Measurements from ENCODE around the gene EVA1C.

The EVA1C gene

GRCh38 chr21:32532636-32533035 lies 120.1 kb downstream of the EVA1C start:
- TF ChIP-seq CTCF (IDR thresholded peaks at IDR 0.05; ENCODE audit: insufficient read depth, low read depth, low read length, missing control alignments) = no peak
- H3K4me3 ChIP-seq (ENCODE audit: low read depth, low read length) = no peak overlapping the region
- no peak for DNase-seq (ENCODE audit: low read depth)

GRCh38 chr21:32533053-32533452 lies 120.5 kb downstream of the EVA1C start:
- no peak for TF ChIP-seq CTCF (IDR thresholded peaks at IDR 0.05; ENCODE audit: insufficient read depth, low read depth, low read length, missing control alignments)
- H3K4me3 ChIP-seq (ENCODE audit: low read depth, low read length) = no peak overlapping the region
- no peak for DNase-seq (ENCODE audit: low read depth)

- no peak for DNase-seq (ENCODE audit: low read depth)
- TF ChIP-seq CTCF (IDR thresholded peaks at IDR 0.05; ENCODE audit: insufficient read depth, low read depth, low read length, missing control alignments) = no peak
- no peak overlapping the region for H3K4me3 ChIP-seq (ENCODE audit: low read depth, low read length)
Observed at GRCh38 chr21:32533611-32534010, 121.1 kb downstream of the EVA1C start.

GRCh38 chr21:32534113-32534512 lies 121.6 kb downstream of the EVA1C start:
- no peak overlapping the region for H3K4me3 ChIP-seq (ENCODE audit: low read depth, low read length)
- no peak for TF ChIP-seq CTCF (IDR thresholded peaks at IDR 0.05; ENCODE audit: insufficient read depth, low read depth, low read length, missing control alignments)
- DNase-seq (ENCODE audit: low read depth) = no peak

- no peak overlapping the region for H3K4me3 ChIP-seq (ENCODE audit: low read depth, low read length)
- no peak for DNase-seq (ENCODE audit: low read depth)
- TF ChIP-seq CTCF (IDR thresholded peaks at IDR 0.05; ENCODE audit: insufficient read depth, low read depth, low read length, missing control alignments) = no peak
Observed at GRCh38 chr21:32535612-32536011, 123.1 kb downstream of the EVA1C start.

GRCh38 chr21:32537569-32537881 lies 125.0 kb downstream of the EVA1C start:
- TF ChIP-seq CTCF (IDR thresholded peaks at IDR 0.05; ENCODE audit: insufficient read depth, low read depth, low read length, missing control alignments) = no peak
- no peak for DNase-seq (ENCODE audit: low read depth)
- H3K4me3 ChIP-seq (ENCODE audit: low read depth, low read length) = no peak overlapping the region

GRCh38 chr21:32538147-32538792 lies 125.8 kb downstream of the EVA1C start:
- no peak for DNase-seq (ENCODE audit: low read depth)
- no peak for TF ChIP-seq CTCF (IDR thresholded peaks at IDR 0.05; ENCODE audit: insufficient read depth, low read depth, low read length, missing control alignments)
- H3K4me3 ChIP-seq (ENCODE audit: low read depth, low read length) = no peak overlapping the region

Data from GM12865 (cell line).